ENCODE measurements around the gene PREX1.

The PREX1 gene

GRCh38 chr20:48826069-48826468 lies 1.7 kb downstream of the PREX1 start:
- DNase-seq (no peak), ATAC-seq (no peak)

GRCh38 chr20:48825566-48825920 lies 2.3 kb downstream of the PREX1 start:
- DNase-seq (no peak), ATAC-seq (no peak)

- ATAC-seq: no peak
- no peak for DNase-seq
These were observed 2.8 kb downstream of the PREX1 start for GRCh38 chr20:48824830-48825565.

GRCh38 chr20:48823960-48824498 lies 3.8 kb downstream of the PREX1 start:
- peak; percentile 72 for DNase-seq
- peak; percentile 84 for ATAC-seq

- no peak for DNase-seq
- ATAC-seq: no peak
These were observed 4.3 kb downstream of the PREX1 start for GRCh38 chr20:48823476-48823875.

GRCh38 chr20:48822879-48823385 lies 4.9 kb downstream of the PREX1 start:
- ATAC-seq (no peak), DNase-seq (peak; percentile 55)

- ATAC-seq (no peak), DNase-seq (no peak)
These were observed 5.6 kb downstream of the PREX1 start for GRCh38 chr20:48822178-48822577.

DNA sequence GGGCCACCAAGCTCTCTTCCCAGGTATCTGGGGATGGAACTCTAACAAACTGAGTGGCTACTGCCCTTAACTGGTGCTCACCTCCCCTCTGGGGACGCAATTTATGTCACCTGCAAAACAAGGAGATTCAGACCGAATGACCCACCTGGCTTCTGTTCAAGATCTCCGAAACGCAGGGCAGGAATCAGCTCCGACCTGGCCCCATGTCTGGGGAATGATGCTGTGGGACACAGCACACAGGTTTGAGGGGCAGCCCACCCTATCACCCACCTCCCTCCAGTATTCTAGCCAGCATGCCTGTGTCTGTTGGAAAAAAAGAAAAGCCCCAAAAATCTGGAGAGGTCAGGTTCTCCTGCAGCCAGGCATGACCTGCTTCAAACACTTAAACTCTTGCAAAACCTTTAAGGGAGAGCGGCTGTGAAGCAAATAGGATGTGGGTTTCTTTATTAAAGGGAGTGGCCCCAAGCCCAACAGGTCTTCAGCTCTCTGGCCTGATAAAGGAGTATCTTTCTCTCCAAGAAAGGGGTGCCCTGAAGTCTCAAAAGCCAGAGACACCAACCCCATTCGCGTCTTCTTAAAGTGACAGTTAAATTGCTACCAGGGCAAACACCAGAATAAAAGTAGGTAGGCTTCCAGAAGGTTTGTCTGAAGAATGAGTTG lies 6.4 kb downstream of the PREX1 start:
- ATAC-seq (no peak), DNase-seq (no peak)

- no peak for DNase-seq
- ATAC-seq: no peak
These were observed 7.2 kb downstream of the PREX1 start for GRCh38 chr20:48820649-48820973.

- DNase-seq: no peak
These were observed 7.8 kb downstream of the PREX1 start for GRCh38 chr20:48819821-48820648.

DNA sequence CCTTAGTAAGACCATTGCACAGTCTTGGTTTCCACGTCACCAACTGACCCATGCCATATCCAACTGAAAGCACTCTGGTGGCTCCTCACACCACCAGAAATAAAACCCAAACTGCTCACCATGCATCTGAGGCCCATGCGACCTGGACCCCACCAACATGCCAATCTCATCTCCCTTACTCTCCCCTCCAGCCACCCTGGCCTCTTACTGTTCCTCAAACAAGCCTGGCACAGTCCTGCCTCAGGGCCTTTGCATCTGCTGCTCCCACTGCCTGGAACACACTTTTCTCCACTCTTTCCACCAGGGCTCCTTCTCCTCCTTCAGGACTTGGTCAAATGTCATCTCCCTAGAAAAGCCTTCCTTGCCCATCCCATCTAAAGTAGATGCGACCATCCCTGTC lies 8.7 kb downstream of the PREX1 start:
- DNase-seq: no peak

More at GRCh38 chr20:48819821-48820648, 7.8 kb downstream of the PREX1 start:
- ATAC-seq: peak; percentile 16

DNA sequence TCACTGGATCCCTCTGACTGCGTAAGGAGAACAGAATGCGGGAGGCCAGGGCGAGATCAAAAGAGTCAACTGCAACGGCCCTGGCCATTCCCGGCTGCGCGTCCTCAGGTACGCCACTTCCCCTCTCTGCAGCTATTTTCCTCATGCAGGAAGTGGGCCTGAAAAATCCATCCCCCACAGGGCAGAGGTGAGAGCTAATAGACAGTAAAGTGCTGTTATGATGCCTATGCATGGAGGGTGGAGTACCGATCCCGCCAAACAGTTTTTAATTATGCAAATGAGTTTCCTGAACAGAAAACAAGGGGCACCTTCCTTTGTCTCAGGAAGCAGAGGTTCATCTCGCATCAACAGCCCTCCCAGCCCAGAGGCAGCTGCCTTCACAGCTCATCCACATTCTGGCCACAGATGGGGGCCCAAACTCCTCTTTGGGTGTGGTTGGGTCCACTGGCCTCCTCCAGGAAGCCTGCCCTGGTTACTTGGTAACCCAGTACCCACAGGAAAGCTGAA lies 9.3 kb downstream of the PREX1 start:
- ATAC-seq (peak; percentile 71), DNase-seq (peak; percentile 53)

More for the DNA sequence above, 8.7 kb downstream of the PREX1 start:
- no peak for ATAC-seq

DNA sequence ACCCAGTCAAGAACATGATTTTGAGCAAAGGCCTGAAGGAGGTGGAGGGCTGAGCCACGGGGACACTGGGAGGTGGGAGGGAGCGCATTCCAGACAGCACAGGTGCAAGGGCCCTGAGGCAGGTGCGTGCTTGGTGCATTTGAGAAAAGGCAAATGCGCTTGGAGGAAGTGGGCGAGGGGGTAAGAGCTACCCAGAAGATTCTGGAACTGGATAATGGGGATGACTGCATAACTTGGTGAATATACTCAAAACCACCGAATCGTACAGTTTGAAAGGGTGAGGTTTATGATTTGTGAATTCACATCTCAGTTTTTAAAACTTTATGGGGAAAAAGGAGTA lies 9.8 kb downstream of the PREX1 start:
- no peak for ATAC-seq

GRCh38 chr20:48817367-48818030 lies 10.3 kb downstream of the PREX1 start:
- DNase-seq: no peak
- no peak for ATAC-seq

More for the DNA sequence above, 9.8 kb downstream of the PREX1 start:
- DNase-seq: no peak

- ATAC-seq (no peak), DNase-seq (no peak)
These were observed 11.3 kb downstream of the PREX1 start for GRCh38 chr20:48816282-48817205.

GRCh38 chr20:48815537-48815936 lies 12.3 kb downstream of the PREX1 start:
- no peak for ATAC-seq
- DNase-seq: no peak

DNA sequence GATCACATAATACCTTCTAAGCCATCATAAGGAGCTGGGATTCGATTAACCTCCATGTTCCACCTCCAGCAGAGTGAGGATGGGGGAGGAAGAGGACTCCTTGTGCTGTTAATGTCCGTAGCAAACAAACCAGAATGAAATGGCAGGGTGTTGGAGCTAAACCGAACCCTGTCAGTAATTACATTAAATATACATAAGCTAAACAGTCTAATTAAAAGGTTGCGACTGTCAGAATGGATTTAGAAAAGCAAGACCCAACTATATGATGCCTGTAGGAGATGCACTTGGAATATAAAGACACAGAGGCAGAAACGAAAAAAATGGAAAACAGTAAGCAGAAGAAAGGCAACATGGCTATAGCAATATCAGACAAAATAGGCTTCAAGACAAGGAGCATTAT lies 13.2 kb downstream of the PREX1 start:
- ATAC-seq: no peak
- no peak for DNase-seq

GRCh38 chr20:48813930-48814546 lies 13.8 kb downstream of the PREX1 start:
- no peak for DNase-seq
- ATAC-seq: no peak

- ATAC-seq: no peak
These were observed 14.4 kb downstream of the PREX1 start for GRCh38 chr20:48813446-48813747.

GRCh38 chr20:48812600-48813445 lies 15.0 kb downstream of the PREX1 start:
- DNase-seq: no peak
- ATAC-seq: no peak

More at GRCh38 chr20:48813446-48813747, 14.4 kb downstream of the PREX1 start:
- no peak for DNase-seq
